ENCODE data around the gene NTNG2. TPM values are rescaled to one million over a fixed set of nuclear protein-coding genes. Genes with fewer than 3 reads are reported as not detected.
A peak's percentile ranks its signal among the peaks of the same experiment; 100 is the strongest.

Gene NTNG2
- total and polyA plus RNA-seq, 2 donors (not counting 3 experiments of a cell fraction or from before 2014, with no cell fraction given): 0.08 to 0.88 TPM

GRCh38 chr9:132268725-132269352, 107.0 kb downstream of the NTNG2 start:
- Histone ChIP-seq H2AFZ (ENCODE audit: low read depth, low read length) (no peak overlapping the region), H3K27me3 (ENCODE audit: control insufficient read depth in 2 of 2, insufficient read depth in 2 of 2, low read length in 2 of 2) (no peaks in the 10 kb centered on the region), H3K4me2 (ENCODE audit: insufficient read depth, low read length) (no peak overlapping the region), H3K4me1 (ENCODE audit: control insufficient read depth, extremely low read depth, insufficient read depth, low read length) (peaks cover 7% of the 10 kb centered on the region), H3K9ac (replicated peaks; ENCODE audit: extremely low read depth, insufficient read depth, low read length) (no peak overlapping the region), H4K20me1 (replicated peaks; ENCODE audit: control insufficient read depth, extremely low read depth, insufficient read depth, low read length) (no peaks in the 10 kb centered on the region), H3K4me3 (replicated peaks in 1 of 3; ENCODE audit: insufficient read depth in 1 of 3, low read depth in 1 of 3, low read length in 3 of 3) (no peak overlapping the region), H3K36me3 (ENCODE audit: control insufficient read depth in 2 of 2, extremely low read depth in 1 of 2, insufficient read depth in 2 of 2, low read length in 2 of 2) (peaks cover 21 to 39% of the 10 kb centered on the region in 2 experiments), H3K27ac (ENCODE audit: insufficient read depth, low read depth, low read length) (no peak overlapping the region), H3K79me2 (ENCODE audit: control insufficient read depth, insufficient read depth, low read length) (no peaks in the 10 kb centered on the region), H3K9me1 (replicated peaks; ENCODE audit: control insufficient read depth, extremely low read depth, insufficient read depth, low read length) (no peaks in the 10 kb centered on the region), H3K9me3 (replicated peaks; ENCODE audit: control insufficient read depth, insufficient read depth, low read length) (no peaks in the 10 kb centered on the region)
- POLR2A ChIA-PET: no interaction called here
- FAIRE-seq (peak; percentile 56), DNase-seq (ENCODE audit: low read depth, low spot score) (peak; percentile 74)
- CTCF ChIA-PET: interaction anchor here (0.6 to 2.8 kb wide), 17 partner anchors 9 to 577 kb away, joined by 3 to 22 read pairs (median 6); partner anchors contain the start of gene SETX
- TF ChIP-seq, protein P1, sequence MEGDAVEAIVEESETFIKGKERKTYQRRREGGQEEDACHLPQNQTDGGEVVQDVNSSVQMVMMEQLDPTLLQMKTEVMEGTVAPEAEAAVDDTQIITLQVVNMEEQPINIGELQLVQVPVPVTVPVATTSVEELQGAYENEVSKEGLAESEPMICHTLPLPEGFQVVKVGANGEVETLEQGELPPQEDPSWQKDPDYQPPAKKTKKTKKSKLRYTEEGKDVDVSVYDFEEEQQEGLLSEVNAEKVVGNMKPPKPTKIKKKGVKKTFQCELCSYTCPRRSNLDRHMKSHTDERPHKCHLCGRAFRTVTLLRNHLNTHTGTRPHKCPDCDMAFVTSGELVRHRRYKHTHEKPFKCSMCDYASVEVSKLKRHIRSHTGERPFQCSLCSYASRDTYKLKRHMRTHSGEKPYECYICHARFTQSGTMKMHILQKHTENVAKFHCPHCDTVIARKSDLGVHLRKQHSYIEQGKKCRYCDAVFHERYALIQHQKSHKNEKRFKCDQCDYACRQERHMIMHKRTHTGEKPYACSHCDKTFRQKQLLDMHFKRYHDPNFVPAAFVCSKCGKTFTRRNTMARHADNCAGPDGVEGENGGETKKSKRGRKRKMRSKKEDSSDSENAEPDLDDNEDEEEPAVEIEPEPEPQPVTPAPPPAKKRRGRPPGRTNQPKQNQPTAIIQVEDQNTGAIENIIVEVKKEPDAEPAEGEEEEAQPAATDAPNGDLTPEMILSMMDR (IDR thresholded peaks at IDR 0.05; ENCODE audit: extremely low read depth in 1 of 2, insufficient read depth in 1 of 2, low read depth in 1 of 2, low read length in 2 of 2): peak; percentile 85 to 93
- TF ChIP-seq EZH2 (IDR thresholded peaks at IDR 0.05; ENCODE audit: borderline replicate concordance, low read depth, low read length, severe bottlenecking): no peak
- TF ChIP-seq POLR2AphosphoS5 (IDR thresholded peaks at IDR 0.05; ENCODE audit: insufficient read depth, low read depth, low read length): no peak
- TF ChIP-seq JUN (IDR thresholded peaks at IDR 0.05; ENCODE audit: borderline replicate concordance, insufficient read depth, insufficient read length, low read depth): no peak
- dilution Hi-C loops (cut with MboI; ENCODE audit: extremely low pct_ligation_motif_present, low sequenced_read_pairs) (no loop called here), intact Hi-C loops (cut with micrococcal nuclease) (loop anchor here (1.0 kb wide), 1 partner anchor 507 kb away; no protein-coding TSS in a partner anchor)
- no TSS peak for BruUV-seq (replicated peaks)
